ENCODE measurements around the gene KRTAP9-3. TPM values are rescaled to one million over a fixed set of nuclear protein-coding genes. Genes with fewer than 3 reads are reported as not detected.
"Not testable (repeated sequence)": the region's sequence is repeated elsewhere in the genome, so short reads cannot be mapped to it uniquely, and the experiment has no call there.

Gene KRTAP9-3
- polyA plus RNA-seq, 1 donor: not detected

- not testable (repeated sequence) for H3K36me3 ChIP-seq (ENCODE audit: control insufficient read depth, insufficient read depth, low read length); H3K4me3 ChIP-seq (ENCODE audit: low read length); DNase-seq; H3K9me3 ChIP-seq (ENCODE audit: control insufficient read depth, low read depth, low read length); H3K4me1 ChIP-seq (ENCODE audit: control insufficient read depth, insufficient read depth, low read length); H3K27me3 ChIP-seq (ENCODE audit: control insufficient read depth, insufficient read depth, low read length); H3K27ac ChIP-seq (ENCODE audit: low read length)
- WGBS (ENCODE audit: insufficient coverage, low lambda C conversion rate): no CpG with 5 or more reads among the region's 1 CpG
Observed at GRCh38 chr17:41271323-41271722, 39.1 kb downstream of the KRTAP9-3 start.

GRCh38 chr17:41271858-41272257 lies 39.6 kb downstream of the KRTAP9-3 start:
- no peak overlapping the region for H3K4me3 ChIP-seq (ENCODE audit: low read length)
- no peaks in the 10 kb centered on the region for H3K4me1 ChIP-seq (ENCODE audit: control insufficient read depth, insufficient read depth, low read length)
- no CpG with 5 or more reads among the region's 1 CpG for WGBS (ENCODE audit: insufficient coverage, low lambda C conversion rate)
- no peaks in the 10 kb centered on the region for H3K9me3 ChIP-seq (ENCODE audit: control insufficient read depth, low read depth, low read length)
- no peaks in the 10 kb centered on the region for H3K36me3 ChIP-seq (ENCODE audit: control insufficient read depth, insufficient read depth, low read length)
- H3K27me3 ChIP-seq (ENCODE audit: control insufficient read depth, insufficient read depth, low read length): peaks cover 3% of the 10 kb centered on the region
- H3K27ac ChIP-seq (ENCODE audit: low read length): no peak overlapping the region
- DNase-seq: no peak

GRCh38 chr17:41275648-41276190 lies 43.5 kb downstream of the KRTAP9-3 start, which contains the start of gene KRTAP9-7:
KRTAP9-7 (plus strand) TSS chr17:41275698; CDS start chr17:41275698, 0 bp downstream.
- not testable (repeated sequence) for H3K9me3 ChIP-seq (ENCODE audit: control insufficient read depth, low read depth, low read length); H3K36me3 ChIP-seq (ENCODE audit: control insufficient read depth, insufficient read depth, low read length); H3K4me3 ChIP-seq (ENCODE audit: low read length); H3K4me1 ChIP-seq (ENCODE audit: control insufficient read depth, insufficient read depth, low read length); H3K27ac ChIP-seq (ENCODE audit: low read length); H3K27me3 ChIP-seq (ENCODE audit: control insufficient read depth, insufficient read depth, low read length); DNase-seq
- no CpG with 5 or more reads among the region's 3 CpGs for WGBS (ENCODE audit: insufficient coverage, low lambda C conversion rate)

GRCh38 chr17:41278176-41278955 lies 46.1 kb downstream of the KRTAP9-3 start:
- no peaks in the 10 kb centered on the region for H3K9me3 ChIP-seq (ENCODE audit: control insufficient read depth, low read depth, low read length)
- WGBS (ENCODE audit: insufficient coverage, low lambda C conversion rate): 80% methylated on average over 1 of the region's 3 CpGs
- peaks cover 8% of the 10 kb centered on the region for H3K27me3 ChIP-seq (ENCODE audit: control insufficient read depth, insufficient read depth, low read length)
- no peak for DNase-seq
- H3K4me1 ChIP-seq (ENCODE audit: control insufficient read depth, insufficient read depth, low read length): no peaks in the 10 kb centered on the region
- H3K27ac ChIP-seq (ENCODE audit: low read length): no peak overlapping the region
- no peak overlapping the region for H3K4me3 ChIP-seq (ENCODE audit: low read length)
- no peaks in the 10 kb centered on the region for H3K36me3 ChIP-seq (ENCODE audit: control insufficient read depth, insufficient read depth, low read length)

Other genes with a start within 250 kb of the KRTAP9-3 start
- gene KRT40, start 248.1 kb upstream of the KRTAP9-3 start, polyA plus RNA-seq: 0.07 TPM
- gene KRTAP3-3, start 238.3 kb upstream of the KRTAP9-3 start, polyA plus RNA-seq: not detected
- gene KRTAP3-2, start 232.5 kb upstream of the KRTAP9-3 start, polyA plus RNA-seq: not detected
- not detected for gene KRTAP3-1, start 223.3 kb upstream of the KRTAP9-3 start, polyA plus RNA-seq
- gene KRTAP1-5, start 205.2 kb upstream of the KRTAP9-3 start, polyA plus RNA-seq: not detected
- not detected for gene KRTAP1-4, start 202.3 kb upstream of the KRTAP9-3 start, polyA plus RNA-seq
- gene KRTAP1-3, start 197.6 kb upstream of the KRTAP9-3 start, polyA plus RNA-seq: not detected
- gene KRTAP1-1, start 191.0 kb upstream of the KRTAP9-3 start, polyA plus RNA-seq: not detected
- gene KRTAP2-1, start 185.1 kb upstream of the KRTAP9-3 start, polyA plus RNA-seq: not detected
- gene KRTAP2-2, start 177.2 kb upstream of the KRTAP9-3 start, polyA plus RNA-seq: not detected
- gene KRTAP2-3, start 172.3 kb upstream of the KRTAP9-3 start, polyA plus RNA-seq: not detected
- not detected for gene KRTAP2-4, start 166.6 kb upstream of the KRTAP9-3 start, polyA plus RNA-seq
- not detected for gene KRTAP4-7, start 148.3 kb upstream of the KRTAP9-3 start, polyA plus RNA-seq
- not detected for gene KRTAP4-8, start 134.3 kb upstream of the KRTAP9-3 start, polyA plus RNA-seq
- not detected for gene KRTAP4-16, start 130.2 kb upstream of the KRTAP9-3 start, polyA plus RNA-seq
- gene KRTAP4-9, start 127.1 kb upstream of the KRTAP9-3 start, polyA plus RNA-seq: not detected
- not detected for gene KRTAP4-11, start 114.1 kb upstream of the KRTAP9-3 start, polyA plus RNA-seq
- not detected for gene KRTAP4-12, start 108.3 kb upstream of the KRTAP9-3 start, polyA plus RNA-seq
- gene KRTAP4-6, start 91.9 kb upstream of the KRTAP9-3 start, polyA plus RNA-seq: not detected
- gene KRTAP4-5, start 82.6 kb upstream of the KRTAP9-3 start, polyA plus RNA-seq: not detected
- not detected for gene KRTAP4-4, start 71.7 kb upstream of the KRTAP9-3 start, polyA plus RNA-seq
- not detected for gene KRTAP4-3, start 64.2 kb upstream of the KRTAP9-3 start, polyA plus RNA-seq
- gene KRTAP4-2, start 54.2 kb upstream of the KRTAP9-3 start, polyA plus RNA-seq: not detected
- gene KRTAP4-1, start 47.5 kb upstream of the KRTAP9-3 start, polyA plus RNA-seq: not detected
- not detected for gene KRTAP9-1, start 42.6 kb upstream of the KRTAP9-3 start, polyA plus RNA-seq
- gene KRTAP9-2, start 5.8 kb upstream of the KRTAP9-3 start, polyA plus RNA-seq: not detected
- gene KRTAP9-8, start 5.5 kb downstream of the KRTAP9-3 start, polyA plus RNA-seq: not detected
- gene KRTAP9-4, start 17.2 kb downstream of the KRTAP9-3 start, polyA plus RNA-seq: not detected
- gene KRTAP9-9, start 22.9 kb downstream of the KRTAP9-3 start, polyA plus RNA-seq: not detected
- not detected for gene KRTAP9-6, start 32.9 kb downstream of the KRTAP9-3 start, polyA plus RNA-seq
- not detected for gene KRTAP9-7, start 43.2 kb downstream of the KRTAP9-3 start, polyA plus RNA-seq
- gene KRTAP29-1, start 70.4 kb downstream of the KRTAP9-3 start, polyA plus RNA-seq: not detected
- not detected for gene KRTAP16-1, start 76.9 kb downstream of the KRTAP9-3 start, polyA plus RNA-seq
- gene KRTAP17-1, start 83.3 kb downstream of the KRTAP9-3 start, polyA plus RNA-seq: 0.07 TPM
- gene KRT33A, start 118.4 kb downstream of the KRTAP9-3 start, polyA plus RNA-seq: not detected
- not detected for gene KRT33B, start 137.4 kb downstream of the KRTAP9-3 start, polyA plus RNA-seq
- gene KRT34, start 149.9 kb downstream of the KRTAP9-3 start, polyA plus RNA-seq: not detected
- gene KRT31, start 165.2 kb downstream of the KRTAP9-3 start, polyA plus RNA-seq: not detected
- not detected for gene KRT37, start 192.1 kb downstream of the KRTAP9-3 start, polyA plus RNA-seq
- gene KRT38, start 208.5 kb downstream of the KRTAP9-3 start, polyA plus RNA-seq: not detected
- gene KRT32, start 234.9 kb downstream of the KRTAP9-3 start, polyA plus RNA-seq: not detected
- not detected for gene KRT35, start 248.7 kb downstream of the KRTAP9-3 start, polyA plus RNA-seq